CD14-positive monocyte (primary cell): ENCODE measurements around the gene TSPYL6. TPM values are rescaled to one million over a fixed set of nuclear protein-coding genes. Genes with fewer than 3 reads are reported as not detected.

Experiments used
- DNase-seq, 3 donors: peaks; one replicate each; pipeline ENCODE4 v3.0.0-alpha.2; 2011 to 2022
- H2AFZ ChIP-seq: 2 replicates; pipeline ENCODE4 v1.6.0; 2012; ENCODE audit warnings: mild to moderate bottlenecking, low read depth, low read length, inconsistent platforms; ENCODE audit not compliant: insufficient read depth, poor library complexity, severe bottlenecking
- H3K27ac ChIP-seq, 2 donors: 1 replicate in 1 of 2; 2 replicates in 1 of 2; pipeline ENCODE4 v1.5.1; 2012 to 2013; ENCODE audit warnings: low read length in 2 of 2, control low read depth in 1 of 2, inconsistent platforms in 1 of 2, low read depth in 1 of 2, mild to moderate bottlenecking in 1 of 2
- H3K27me3 ChIP-seq, 2 donors: one replicate each; pipeline versions ENCODE4 v1.6.0 to v1.6.1; 2011 to 2013; ENCODE audit warnings: low read length in 2 of 2; ENCODE audit not compliant: control insufficient read depth in 2 of 2, insufficient read depth in 2 of 2
- H3K36me3 ChIP-seq, 2 donors: replicated peaks in 1 of 2; 1 replicate in 1 of 2; 2 replicates in 1 of 2; pipeline versions ENCODE4 v1.5.1 to v1.6.1; 2012 to 2013; ENCODE audit warnings: low read length in 2 of 2, control low read depth in 1 of 2, inconsistent platforms in 1 of 2, mild to moderate bottlenecking in 1 of 2; ENCODE audit not compliant: insufficient read depth in 2 of 2, control insufficient read depth in 1 of 2
- H3K4me1 ChIP-seq, 2 donors: 1 replicate in 1 of 2; 2 replicates in 1 of 2; pipeline versions ENCODE4 v1.5.1 to v1.6.1; 2012 to 2013; ENCODE audit warnings: low read length in 2 of 2, control low read depth in 1 of 2, inconsistent platforms in 1 of 2, mild to moderate bottlenecking in 1 of 2, moderate library complexity in 1 of 2; ENCODE audit not compliant: insufficient read depth in 2 of 2, control insufficient read depth in 1 of 2
- H3K4me2 ChIP-seq: replicated peaks from 2 replicates; pipeline ENCODE3; 2012; ENCODE audit warnings: low read length, moderate library complexity, mild to moderate bottlenecking; ENCODE audit not compliant: poor library complexity, severe bottlenecking; ENCODE audit errors: extremely low read depth
- H3K4me3 ChIP-seq, 3 experiments: fragments of 200-600 bp in 1 of 3; sonication (generic) in 1 of 3; replicated peaks in 1 of 3; 1 replicate in 2 of 3; 2 replicates in 1 of 3; pipeline ENCODE4 v1.5.1; 2011 to 2013; ENCODE audit warnings: low read length in 3 of 3, mild to moderate bottlenecking in 3 of 3, control low read depth in 2 of 3, low read depth in 2 of 3, inconsistent platforms in 1 of 3, moderate library complexity in 1 of 3
- H3K79me2 ChIP-seq: 2 replicates; pipeline ENCODE4 v1.6.0; 2012; ENCODE audit warnings: mild to moderate bottlenecking, control low read depth, inconsistent platforms, low read length, moderate library complexity; ENCODE audit not compliant: insufficient read depth
- H3K9ac ChIP-seq: 2 replicates; pipeline ENCODE4 v1.6.0; 2017; ENCODE audit warnings: low read length, mild to moderate bottlenecking; ENCODE audit not compliant: insufficient read depth, poor library complexity, severe bottlenecking
- H3K9me3 ChIP-seq, 2 donors: replicated peaks in 1 of 2; 1 replicate in 1 of 2; 2 replicates in 1 of 2; pipeline versions ENCODE4 v1.5.1 to v1.6.1; 2012 to 2013; ENCODE audit warnings: low read length in 2 of 2, control low read depth in 1 of 2; ENCODE audit not compliant: control insufficient read depth in 1 of 2, insufficient read depth in 1 of 2
- H4K20me1 ChIP-seq: 2 replicates; pipeline ENCODE4 v1.6.0; 2012; ENCODE audit warnings: mild to moderate bottlenecking, low read length, control low read depth, moderate library complexity; ENCODE audit not compliant: insufficient read depth
- H3K27ac Mint-ChIP-seq, 7 donors: one replicate each; pipeline ENCODE4 v1.8.0; 2020; ENCODE audit warnings: mild to moderate bottlenecking in 7 of 7, mixed read lengths in 7 of 7, moderate library complexity in 6 of 7, inconsistent platforms in 2 of 7
- H3K27me3 Mint-ChIP-seq, 3 donors: one replicate each; pipeline ENCODE4 v1.8.0; 2021 to 2022; ENCODE audit warnings: low read depth in 3 of 3, mild to moderate bottlenecking in 3 of 3, mixed read lengths in 3 of 3, moderate library complexity in 3 of 3, inconsistent platforms in 1 of 3
- H3K36me3 Mint-ChIP-seq, 2 donors: one replicate each; pipeline ENCODE4 v1.8.0; 2020; ENCODE audit warnings: mixed read lengths in 2 of 2, inconsistent platforms in 1 of 2, mild to moderate bottlenecking in 1 of 2
- H3K4me1 Mint-ChIP-seq: one replicate; pipeline ENCODE4 v1.8.0; 2020; ENCODE audit warnings: mild to moderate bottlenecking, mixed read lengths
- H3K4me3 Mint-ChIP-seq, 2 donors: one replicate each; pipeline ENCODE4 v1.8.0; 2020; ENCODE audit warnings: mild to moderate bottlenecking in 2 of 2, mixed read lengths in 2 of 2, moderate library complexity in 1 of 2
- H3K9me3 Mint-ChIP-seq, 7 donors: one replicate each; pipeline ENCODE4 v1.8.0; 2020 to 2022; ENCODE audit warnings: mixed read lengths in 7 of 7, mild to moderate bottlenecking in 6 of 7, moderate library complexity in 6 of 7, inconsistent platforms in 2 of 7
- CTCF ChIP-seq: fragments of 200-600 bp; IDR thresholded peaks from one replicate; pipeline ENCODE4 v1.8.0; 2022; ENCODE audit warnings: antibody characterized with exemption, mild to moderate bottlenecking
- WGBS: methylation state at CpG from one replicate; pipeline ENCODE4 v1.1.5; 2013; ENCODE audit warnings: missing lambda C conversion rate; ENCODE audit not compliant: insufficient coverage; 5-methylcytosine and 5-hydroxymethylcytosine counted together
- intact Hi-C, 2 donors: fragments of 100-400 bp; cut with micrococcal nuclease; formaldehyde crosslinking; loops; one replicate each; pipeline versions ENCODE4 v1.15.0 to v1.15.1; 2023
- polyA plus RNA-seq, 3 donors: library from polyadenylated mRNA; depleted of rRNA in 1 of 3; unstranded in 2 of 3; stranded (reverse) in 1 of 3; fragments of 300-500 nt in 2 of 3; fragments of >200 nt in 1 of 3; fragmentation: Illumina TruSeq in 2 of 3; gene quantifications; 1 replicate in 2 of 3; 2 replicates in 1 of 3; pipeline ENCODE4 v1.2.3, GENCODE V29; 2012 to 2021

Gene TSPYL6
- polyA plus RNA-seq, 3 donors: not detected

- no peak overlapping the region for H3K27ac ChIP-seq
- H3K4me1 ChIP-seq: no peaks in the 10 kb centered on the region
- no peak overlapping the region for H3K4me3 ChIP-seq
- H2AFZ ChIP-seq: no peak overlapping the region
- intact Hi-C loops: no loop called here
- H3K4me2 ChIP-seq: no peak overlapping the region
- H3K79me2 ChIP-seq: no peaks in the 10 kb centered on the region
- Mint-ChIP-seq H3K27me3 (no peaks in the 10 kb centered on the region), H3K4me1 (no peaks in the 10 kb centered on the region), H3K9me3 (peaks cover 0 to 7% (median 3%) of the 10 kb centered on the region in 7 donors), H3K4me3 (no peak overlapping the region), H3K27ac (no peak overlapping the region), H3K36me3 (no peaks in the 10 kb centered on the region)
- no peaks in the 10 kb centered on the region for H4K20me1 ChIP-seq
- DNase-seq: no peak
- H3K9me3 ChIP-seq: no peaks in the 10 kb centered on the region
- H3K36me3 ChIP-seq: no peaks in the 10 kb centered on the region
- no peak for TF ChIP-seq CTCF
- H3K27me3 ChIP-seq: no peaks in the 10 kb centered on the region
- no peak overlapping the region for H3K9ac ChIP-seq
- 100% methylated on average over 1 of the region's 2 CpGs for WGBS
Measured at GRCh38 chr2:54224997-54225396, 31.0 kb downstream of the TSPYL6 start.

- no peak overlapping the region for H3K27ac ChIP-seq
- Mint-ChIP-seq H3K36me3 (no peaks in the 10 kb centered on the region), H3K4me1 (no peaks in the 10 kb centered on the region), H3K27ac (no peak overlapping the region), H3K9me3 (peaks cover 8 to 18% (median 10%) of the 10 kb centered on the region in 7 donors), H3K27me3 (peaks cover 0 to 2% (median 0%) of the 10 kb centered on the region in 3 donors), H3K4me3 (no peak overlapping the region)
- no peak overlapping the region for H3K9ac ChIP-seq
- no peaks in the 10 kb centered on the region for H3K27me3 ChIP-seq
- WGBS: no CpG with 5 or more reads among the region's 4 CpGs
- H3K9me3 ChIP-seq: peaks cover 0 to 3% of the 10 kb centered on the region in 2 donors
- no peaks in the 10 kb centered on the region for H3K4me1 ChIP-seq
- no peaks in the 10 kb centered on the region for H3K79me2 ChIP-seq
- no peak overlapping the region for H3K4me3 ChIP-seq
- no peak for DNase-seq
- H4K20me1 ChIP-seq: no peaks in the 10 kb centered on the region
- no peak for TF ChIP-seq CTCF
- H3K36me3 ChIP-seq: no peaks in the 10 kb centered on the region
- no peak overlapping the region for H2AFZ ChIP-seq
- H3K4me2 ChIP-seq: no peak overlapping the region
- intact Hi-C loops: loop anchor here in 1 of 2 donors (10.0 kb wide), 1 partner anchor 252 kb away; no protein-coding TSS in a partner anchor
Measured at GRCh38 chr2:54213082-54213481, 42.9 kb downstream of the TSPYL6 start.
